Glomerular visceral epithelial cell (primary cell): Measurements from ENCODE around the gene TMUB2.
"Not testable (repeated sequence)": the region's sequence is repeated elsewhere in the genome, so short reads cannot be mapped to it uniquely, and the experiment has no call there.

Experiments
- DNase-seq: peaks from one replicate; pipeline ENCODE4 v3.0.0-alpha.2; 2016; ENCODE audit errors: extremely low spot score

Gene TMUB2

DNA sequence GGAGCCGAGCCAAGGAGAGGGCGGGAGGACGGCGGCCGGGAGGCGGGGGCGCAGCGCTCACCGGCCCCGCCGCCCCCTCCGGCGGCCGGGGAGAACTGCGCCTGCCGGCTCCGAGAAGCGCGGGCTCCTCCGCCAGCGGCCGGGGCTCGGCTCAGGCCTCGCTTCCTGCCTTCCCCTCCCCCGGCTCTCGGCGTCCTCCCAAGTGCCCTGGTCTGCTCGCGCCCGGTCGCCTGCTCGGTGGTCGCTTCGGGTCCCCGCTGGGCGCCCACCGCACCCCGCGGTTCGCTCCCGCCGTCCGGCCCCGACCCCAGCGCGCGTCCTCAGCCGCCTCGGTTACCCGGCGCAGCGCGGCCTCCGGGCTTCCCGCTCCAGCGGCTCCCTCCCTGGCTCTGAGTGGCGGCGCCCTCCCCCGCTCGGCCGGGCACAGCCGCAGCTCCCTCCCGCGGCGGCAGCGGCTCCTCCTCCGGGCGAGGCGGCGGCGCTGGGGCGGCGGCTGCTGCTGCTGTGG is 32.4 kb downstream of the TMUB2 start:
- peak; percentile 76 for DNase-seq

DNA sequence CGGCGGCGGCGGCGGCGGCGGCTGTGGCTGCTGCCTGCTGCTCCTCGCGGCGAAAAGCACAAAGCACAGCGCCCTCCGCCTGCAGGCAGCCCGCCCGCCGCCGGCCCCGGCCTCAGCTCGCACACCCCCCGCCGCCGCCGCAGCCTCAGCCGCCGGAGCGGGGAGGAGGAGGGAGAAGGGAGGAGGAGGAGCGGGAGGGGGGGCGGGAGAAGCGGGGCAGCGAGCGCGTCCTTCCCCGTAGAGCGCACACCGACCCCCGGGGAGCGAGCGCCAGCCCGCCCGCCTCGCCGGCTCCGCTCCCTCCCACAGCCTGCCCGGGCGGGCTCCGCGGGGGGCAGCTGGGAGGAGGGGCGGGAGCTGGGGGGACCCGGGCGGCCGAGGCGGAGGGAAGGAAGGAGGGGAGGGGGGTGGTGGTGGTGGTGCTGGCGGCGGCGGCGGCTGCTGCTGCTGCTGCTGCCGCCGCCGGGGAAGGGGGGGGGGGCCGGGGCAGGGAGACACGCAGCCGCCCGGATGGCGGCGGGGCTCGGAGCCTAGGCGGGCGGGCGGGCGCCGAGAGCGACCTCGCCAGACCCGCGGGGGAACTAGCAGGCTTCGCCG is 32.9 kb downstream of the TMUB2 start, which contains the start of gene UBTF:
UBTF (minus strand) TSS at position 60 of the 597 bp plus-strand sequence. CDS start 1,446 bp downstream, outside the sequence.
- DNase-seq, result peak; percentile 85

GRCh38 chr17:44220213-44221083 is 33.7 kb downstream of the TMUB2 start:
- DNase-seq, result peak; percentile 38

GRCh38 chr17:44221084-44221861 is 34.5 kb downstream of the TMUB2 start:
- peak; percentile 74 for DNase-seq

- no peak for DNase-seq
Measured at GRCh38 chr17:44221862-44222111, 35.0 kb downstream of the TMUB2 start.

DNA sequence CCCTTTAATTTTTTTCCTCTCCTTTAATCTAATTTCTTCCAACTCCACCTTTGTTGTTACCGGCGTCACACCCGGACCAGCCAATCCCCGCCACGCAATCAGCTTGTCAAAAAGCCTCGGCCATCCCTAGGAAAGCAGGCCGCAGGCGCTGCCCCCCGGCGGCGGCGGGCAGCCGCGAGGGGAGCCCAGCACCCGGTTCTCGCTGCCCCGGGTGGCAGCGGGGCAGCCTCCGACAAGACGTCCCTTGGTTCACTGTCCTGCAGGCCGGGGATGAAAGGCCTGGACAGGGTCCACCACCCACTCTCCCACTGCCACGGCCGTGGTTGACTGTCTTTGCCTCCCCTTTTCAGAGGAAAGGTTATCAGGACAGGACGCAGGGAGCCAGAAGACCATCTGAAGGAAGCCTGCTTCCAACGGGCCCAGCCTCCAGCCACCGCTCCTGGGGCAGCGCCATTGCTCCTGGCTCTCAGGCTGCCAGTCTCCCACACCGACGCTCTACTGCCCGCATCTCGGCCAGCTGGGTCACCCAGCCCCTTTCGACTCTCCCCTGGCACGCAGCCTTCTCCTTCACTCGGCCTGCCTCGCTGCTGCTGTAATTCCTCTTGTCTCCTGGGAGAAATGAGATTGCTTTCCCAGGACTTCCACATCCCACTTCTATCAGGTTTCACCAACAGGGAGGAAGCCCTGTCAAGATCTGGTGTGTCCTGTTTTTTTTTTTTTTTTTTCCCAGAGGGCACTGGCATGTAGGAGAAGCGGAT is 35.5 kb downstream of the TMUB2 start:
- DNase-seq, result peak; percentile 84

DNA sequence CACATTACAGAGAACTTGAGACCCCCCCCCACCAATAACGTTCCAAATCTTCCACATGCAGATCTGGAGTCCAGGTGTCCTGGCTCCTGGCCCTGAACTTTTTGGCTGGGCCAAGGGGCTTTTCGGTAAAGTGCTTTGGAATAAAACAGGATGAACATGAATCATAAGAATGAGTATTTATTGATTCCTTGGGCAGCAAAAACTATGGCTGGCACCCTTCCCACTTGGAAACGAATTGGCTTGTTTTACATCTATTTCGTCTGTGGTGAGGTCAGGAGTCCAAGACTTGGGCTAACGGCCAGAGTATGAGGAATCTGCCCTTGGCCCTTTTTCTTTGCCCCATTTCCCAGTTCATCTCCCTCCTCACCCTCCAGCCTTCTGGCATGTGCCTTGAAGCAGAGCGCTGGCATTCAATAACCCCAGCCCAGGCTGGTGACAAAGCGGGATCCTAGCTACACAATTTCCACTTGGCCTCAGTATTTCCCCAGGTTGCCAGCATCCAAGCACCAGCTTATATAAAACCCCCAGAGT is 36.8 kb downstream of the TMUB2 start:
- DNase-seq, result peak; percentile 76

GRCh38 chr17:44229090-44229489 is 42.3 kb downstream of the TMUB2 start:
- DNase-seq, result peak; percentile 29

GRCh38 chr17:44230140-44230539 is 43.4 kb downstream of the TMUB2 start:
- DNase-seq, result no peak

GRCh38 chr17:44232061-44232460 is 45.3 kb downstream of the TMUB2 start:
- no peak for DNase-seq

DNA sequence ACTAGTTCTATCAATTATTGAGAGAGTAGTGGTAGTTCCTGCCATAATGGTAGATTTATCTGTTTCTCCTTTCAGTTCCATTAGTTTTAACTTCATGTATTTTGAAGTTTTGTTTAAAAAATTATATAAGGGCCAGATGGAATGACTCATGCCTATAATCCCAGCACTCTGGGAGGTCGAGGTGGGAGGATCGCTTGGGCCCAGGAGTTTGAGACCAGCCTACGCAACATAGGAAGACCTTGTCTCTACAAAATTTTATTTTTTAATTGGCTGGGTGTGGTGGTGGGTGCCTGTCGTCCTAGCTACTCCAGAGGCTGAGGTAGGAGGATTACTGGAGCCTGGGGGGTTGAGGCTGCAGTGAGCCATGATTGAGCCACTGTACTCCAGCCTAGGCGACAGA is 46.8 kb downstream of the TMUB2 start:
- DNase-seq, result no peak

- peak; percentile 94 for DNase-seq
Measured at GRCh38 chr17:44235583-44235936, 48.8 kb downstream of the TMUB2 start.

DNA sequence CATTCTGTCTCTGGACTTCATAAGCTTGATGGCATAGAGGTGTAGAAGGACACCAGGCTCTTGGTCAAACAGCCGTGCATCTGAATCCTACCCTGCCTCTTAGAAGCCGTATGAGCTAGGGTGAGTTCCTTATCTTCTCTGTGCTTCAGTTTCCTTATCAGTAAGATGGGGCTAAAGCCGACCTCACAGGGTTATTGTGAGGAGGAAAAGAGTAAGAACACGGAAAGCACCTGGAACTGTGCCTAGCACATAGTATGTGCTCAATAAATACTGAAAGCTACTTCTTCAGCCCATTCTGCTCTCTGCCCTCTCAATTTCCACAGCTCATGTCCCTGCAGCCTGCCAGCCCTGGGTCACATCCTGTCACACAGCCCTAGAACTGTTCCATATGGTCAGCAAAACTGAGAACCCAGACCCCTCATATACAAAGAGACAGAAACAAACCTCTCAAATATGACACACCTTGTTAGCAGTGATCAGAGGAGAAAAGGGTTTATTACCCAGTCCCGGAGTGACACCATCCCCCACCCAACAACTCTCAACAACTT is 49.7 kb downstream of the TMUB2 start:
- no peak for DNase-seq

DNA sequence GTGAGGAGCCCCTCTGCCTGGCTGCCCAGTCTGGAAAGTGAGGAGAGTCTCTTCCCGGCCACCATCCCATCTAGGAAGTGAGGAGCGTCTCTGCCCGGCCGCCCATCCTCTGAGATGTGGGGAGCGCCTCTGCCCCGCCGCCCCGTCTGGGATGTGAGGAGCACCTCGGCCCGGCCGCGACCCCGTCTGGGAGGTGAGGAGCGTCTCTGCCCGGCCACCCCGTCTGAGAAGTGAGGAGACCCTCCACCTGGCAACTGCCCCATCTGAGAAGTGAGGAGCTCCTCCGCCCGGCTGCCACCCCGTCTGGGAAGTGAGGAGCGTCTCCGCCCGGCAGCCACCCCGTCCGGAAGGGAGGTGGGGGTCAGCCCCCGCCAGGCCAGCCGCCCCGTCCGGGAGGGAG is 51.1 kb downstream of the TMUB2 start:
- DNase-seq, result not testable (repeated sequence)

- no peak for DNase-seq
Measured at GRCh38 chr17:44241106-44241624, 54.4 kb downstream of the TMUB2 start.
